HT-29 (cell line): ENCODE measurements around the gene LAG3. TPM values are rescaled to one million over a fixed set of nuclear protein-coding genes. Genes with fewer than 3 reads are reported as not detected.

ENCODE experiments used
- DNase-seq: peaks from one replicate; pipeline ENCODE4 v3.0.0-alpha.2; 2015; ENCODE audit warnings: low spot score
- total RNA-seq: library from RNA; depleted of rRNA; stranded (reverse); fragments of >200 nt; shearing (Covaris generic); gene quantifications from 2 replicates; pipeline ENCODE4 v1.2.3, GENCODE V29; 2014

Gene LAG3
- total RNA-seq, 1 experiment from 2014 or later, result 0.56 TPM

- DNase-seq, result peak; percentile 53
These were observed 16.9 kb downstream of the LAG3 start, which contains the start of gene CD4 for GRCh38 chr12:6788972-6789924. TSS of gene CD4 (plus strand) at chr12:6789528. CDS start at chr12:6800139, 10,611 bp downstream.

- DNase-seq, result no peak
These were observed 18.3 kb downstream of the LAG3 start for GRCh38 chr12:6790496-6791150.

GRCh38 chr12:6791931-6792520, 19.7 kb downstream of the LAG3 start:
- no peak for DNase-seq

- DNase-seq, result no peak
These were observed 20.3 kb downstream of the LAG3 start for GRCh38 chr12:6792522-6793201.

GRCh38 chr12:6795088-6795487, 22.8 kb downstream of the LAG3 start:
- no peak for DNase-seq

- DNase-seq, result no peak
These were observed 24.3 kb downstream of the LAG3 start for GRCh38 chr12:6796576-6796975.

GRCh38 chr12:6799147-6799546, 26.8 kb downstream of the LAG3 start:
- no peak for DNase-seq

GRCh38 chr12:6807170-6807569, 34.9 kb downstream of the LAG3 start:
- DNase-seq, result no peak

- DNase-seq, result no peak
These were observed 36.7 kb downstream of the LAG3 start for GRCh38 chr12:6809056-6809455.

GRCh38 chr12:6810758-6811157, 38.4 kb downstream of the LAG3 start:
- DNase-seq, result no peak

- DNase-seq, result no peak
These were observed 41.0 kb downstream of the LAG3 start for GRCh38 chr12:6813363-6813762.

- no peak for DNase-seq
These were observed 44.3 kb downstream of the LAG3 start for GRCh38 chr12:6816598-6816997.

GRCh38 chr12:6817098-6817497, 44.8 kb downstream of the LAG3 start:
- no peak for DNase-seq

GRCh38 chr12:6817662-6818157, 45.4 kb downstream of the LAG3 start:
- DNase-seq, result no peak

- no peak for DNase-seq
These were observed 45.9 kb downstream of the LAG3 start for GRCh38 chr12:6818222-6818621.

- DNase-seq, result no peak
These were observed 46.3 kb downstream of the LAG3 start for GRCh38 chr12:6818645-6819044.

- no peak for DNase-seq
These were observed 47.0 kb downstream of the LAG3 start for GRCh38 chr12:6819106-6820030.

GRCh38 chr12:6820166-6820565, 47.8 kb downstream of the LAG3 start:
- no peak for DNase-seq

- DNase-seq, result no peak
These were observed 49.5 kb downstream of the LAG3 start, which contains the start of gene GPR162 for GRCh38 chr12:6821591-6822425. TSS of gene GPR162 (plus strand) at chr12:6821821. CDS start at chr12:6823899, 2,078 bp downstream.
